Endodermal cell (in vitro differentiated cells): ENCODE results near the gene CLN5. TPM values are rescaled to one million over a fixed set of nuclear protein-coding genes. Genes with fewer than 3 reads are reported as not detected.

Source experiments
- DNase-seq: peaks from one replicate; pipeline ENCODE4 v3.0.0-alpha.2; 2017
- H3K27ac ChIP-seq: 2 replicates; pipeline ENCODE4 v1.5.1; 2013; ENCODE audit warnings: mild to moderate bottlenecking, low read depth, low read length, moderate library complexity
- H3K27me3 ChIP-seq: 2 replicates; pipeline ENCODE4 v1.6.1; 2013; ENCODE audit warnings: mild to moderate bottlenecking, low read length, moderate library complexity; ENCODE audit not compliant: insufficient read depth, control insufficient read depth, poor library complexity, severe bottlenecking
- H3K36me3 ChIP-seq: 2 replicates; pipeline ENCODE4 v1.7.0; 2013; ENCODE audit warnings: mild to moderate bottlenecking, low read length, moderate library complexity; ENCODE audit not compliant: control insufficient read depth, insufficient read depth
- H3K4me1 ChIP-seq: one replicate; pipeline ENCODE4 v1.7.0; 2013; ENCODE audit warnings: low read length; ENCODE audit not compliant: control insufficient read depth, insufficient read depth
- H3K4me3 ChIP-seq: 2 replicates; pipeline ENCODE4 v1.5.1; 2013; ENCODE audit warnings: mild to moderate bottlenecking, low read length, moderate library complexity
- H3K9ac ChIP-seq: 2 replicates; pipeline ENCODE4 v1.6.1; 2013; ENCODE audit warnings: mild to moderate bottlenecking, low read length, moderate library complexity; ENCODE audit not compliant: poor library complexity, severe bottlenecking; ENCODE audit errors: extremely low read depth
- H3K9me3 ChIP-seq: 2 replicates; pipeline ENCODE4 v1.6.1; 2013; ENCODE audit warnings: mild to moderate bottlenecking, low read length, moderate library complexity; ENCODE audit not compliant: control insufficient read depth
- H3K27ac Mint-ChIP-seq: 2 replicates; pipeline ENCODE4 v1.8.0; 2020; ENCODE audit warnings: mixed read lengths
- H3K27me3 Mint-ChIP-seq: 2 replicates; pipeline ENCODE4 v1.8.0; 2021; ENCODE audit warnings: mild to moderate bottlenecking, mixed read lengths; ENCODE audit not compliant: insufficient read depth
- H3K36me3 Mint-ChIP-seq: 2 replicates; pipeline ENCODE4 v1.8.0; 2020; ENCODE audit warnings: low read depth, mixed read lengths
- H3K4me1 Mint-ChIP-seq: 2 replicates; pipeline ENCODE4 v1.8.0; 2020; ENCODE audit warnings: mixed read lengths
- H3K4me3 Mint-ChIP-seq: 2 replicates; pipeline ENCODE4 v1.8.0; 2020; ENCODE audit warnings: mild to moderate bottlenecking, moderate library complexity, mixed read lengths
- H3K9me3 Mint-ChIP-seq: 2 replicates; pipeline ENCODE4 v1.8.0; 2020; ENCODE audit warnings: mild to moderate bottlenecking, mixed read lengths
- WGBS, 2 experiments: methylation state at CpG; one replicate each; pipeline versions ENCODE4 v1.1.5 to v1.1.7; 2013; ENCODE audit warnings: missing lambda C conversion rate in 2 of 2, mixed read lengths in 1 of 2; ENCODE audit not compliant: insufficient coverage in 1 of 2, insufficient read length in 1 of 2; 5-methylcytosine and 5-hydroxymethylcytosine counted together
- total RNA-seq, 2 donors: library from RNA; stranded (reverse); fragmentation: NEBNext Ultra II Directional in 1 of 2; extraction: Animal tissue kit (Norgen Biotek cat#: 25700) in 1 of 2; gene quantifications; 2 replicates in 1 of 2; 3 replicates in 1 of 2; pipeline ENCODE4 v1.2.1, GENCODE V29; 2021
- TF ChIP-seq, protein P1 (sequence below): fragments of 200-600 bp; sonication (generic); conservative IDR thresholded peaks from 2 replicates; pipeline ENCODE4 v1.5.0; 2021; ENCODE audit warnings: antibody characterized with exemption, mild to moderate bottlenecking

CLN5 gene
- total RNA-seq, 2 donors from 2014 or later, result 13.6 to 13.9 TPM

DNA sequence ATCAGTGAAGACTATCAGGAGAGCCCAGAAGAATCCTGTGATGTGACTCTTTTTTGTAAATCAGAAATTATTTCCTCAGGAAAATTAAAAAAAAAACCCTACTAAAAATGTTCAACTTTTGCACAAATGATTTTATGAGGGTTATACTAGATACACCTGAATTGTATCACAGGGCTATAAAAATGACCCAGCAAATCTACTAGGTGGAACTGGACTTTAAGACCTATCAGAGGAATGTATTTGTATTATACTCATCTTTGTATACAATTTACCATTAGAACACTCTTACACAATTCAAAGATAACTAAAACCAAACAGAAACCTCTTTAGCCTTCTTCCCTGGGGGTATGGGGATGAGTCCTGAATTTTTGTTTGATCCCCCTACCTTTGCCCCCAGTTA is 27.9 kb downstream of the CLN5 start:
- no peak overlapping the region for H3K4me3 Mint-ChIP-seq
- no peaks in the 10 kb centered on the region for H3K9me3 Mint-ChIP-seq
- no peak overlapping the region for H3K4me3 ChIP-seq
- H3K36me3 ChIP-seq, result peaks cover 65% of the 10 kb centered on the region
- no peak overlapping the region for H3K27ac Mint-ChIP-seq
- no peak overlapping the region for H3K27ac ChIP-seq
- H3K36me3 Mint-ChIP-seq, result peaks cover 15% of the 10 kb centered on the region
- H3K9ac ChIP-seq, result no peak overlapping the region
- H3K27me3 Mint-ChIP-seq, result no peaks in the 10 kb centered on the region
- no peak for DNase-seq
- no peaks in the 10 kb centered on the region for H3K4me1 ChIP-seq
- no peaks in the 10 kb centered on the region for H3K9me3 ChIP-seq
- H3K4me1 Mint-ChIP-seq, result peaks cover 3% of the 10 kb centered on the region
- TF ChIP-seq, protein P1, sequence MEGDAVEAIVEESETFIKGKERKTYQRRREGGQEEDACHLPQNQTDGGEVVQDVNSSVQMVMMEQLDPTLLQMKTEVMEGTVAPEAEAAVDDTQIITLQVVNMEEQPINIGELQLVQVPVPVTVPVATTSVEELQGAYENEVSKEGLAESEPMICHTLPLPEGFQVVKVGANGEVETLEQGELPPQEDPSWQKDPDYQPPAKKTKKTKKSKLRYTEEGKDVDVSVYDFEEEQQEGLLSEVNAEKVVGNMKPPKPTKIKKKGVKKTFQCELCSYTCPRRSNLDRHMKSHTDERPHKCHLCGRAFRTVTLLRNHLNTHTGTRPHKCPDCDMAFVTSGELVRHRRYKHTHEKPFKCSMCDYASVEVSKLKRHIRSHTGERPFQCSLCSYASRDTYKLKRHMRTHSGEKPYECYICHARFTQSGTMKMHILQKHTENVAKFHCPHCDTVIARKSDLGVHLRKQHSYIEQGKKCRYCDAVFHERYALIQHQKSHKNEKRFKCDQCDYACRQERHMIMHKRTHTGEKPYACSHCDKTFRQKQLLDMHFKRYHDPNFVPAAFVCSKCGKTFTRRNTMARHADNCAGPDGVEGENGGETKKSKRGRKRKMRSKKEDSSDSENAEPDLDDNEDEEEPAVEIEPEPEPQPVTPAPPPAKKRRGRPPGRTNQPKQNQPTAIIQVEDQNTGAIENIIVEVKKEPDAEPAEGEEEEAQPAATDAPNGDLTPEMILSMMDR, result no peak
- no peaks in the 10 kb centered on the region for H3K27me3 ChIP-seq

DNA sequence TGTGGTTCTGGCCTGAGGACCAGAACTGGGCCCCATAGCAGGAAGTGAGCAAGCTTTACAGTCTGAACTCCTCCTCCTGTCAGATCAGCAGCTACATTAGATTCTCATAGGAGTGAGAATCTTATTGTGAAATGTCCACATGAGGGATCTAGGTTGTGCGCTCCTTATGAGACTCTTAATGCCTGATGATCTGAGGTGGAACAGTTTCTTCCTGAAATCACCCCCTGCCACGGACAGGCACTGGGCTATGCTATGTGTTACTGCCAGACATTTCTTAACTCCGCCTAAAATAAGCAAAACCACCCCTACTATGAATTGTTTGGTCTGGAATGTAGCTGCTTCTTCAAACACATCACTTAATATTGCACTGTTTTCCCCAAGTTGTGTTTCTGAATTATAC is 30.5 kb downstream of the CLN5 start:
- TF ChIP-seq, protein P1, result no peak
- Mint-ChIP-seq H3K4me1 (peaks cover 13% of the 10 kb centered on the region), H3K4me3 (no peak overlapping the region), H3K27ac (no peak overlapping the region), H3K27me3 (peaks cover 1% of the 10 kb centered on the region), H3K36me3 (peaks cover 5% of the 10 kb centered on the region), H3K9me3 (no peaks in the 10 kb centered on the region)
- no peaks in the 10 kb centered on the region for H3K4me1 ChIP-seq
- no peak for DNase-seq
- peaks cover 40% of the 10 kb centered on the region for H3K36me3 ChIP-seq
- no peaks in the 10 kb centered on the region for H3K27me3 ChIP-seq
- WGBS, 2 experiments, result 90 to 94% methylated on average over 2 to 3 of the region's 3 CpGs
- no peaks in the 10 kb centered on the region for H3K9me3 ChIP-seq
- no peak overlapping the region for H3K4me3 ChIP-seq
- no peak overlapping the region for H3K9ac ChIP-seq
- H3K27ac ChIP-seq, result no peak overlapping the region

DNA sequence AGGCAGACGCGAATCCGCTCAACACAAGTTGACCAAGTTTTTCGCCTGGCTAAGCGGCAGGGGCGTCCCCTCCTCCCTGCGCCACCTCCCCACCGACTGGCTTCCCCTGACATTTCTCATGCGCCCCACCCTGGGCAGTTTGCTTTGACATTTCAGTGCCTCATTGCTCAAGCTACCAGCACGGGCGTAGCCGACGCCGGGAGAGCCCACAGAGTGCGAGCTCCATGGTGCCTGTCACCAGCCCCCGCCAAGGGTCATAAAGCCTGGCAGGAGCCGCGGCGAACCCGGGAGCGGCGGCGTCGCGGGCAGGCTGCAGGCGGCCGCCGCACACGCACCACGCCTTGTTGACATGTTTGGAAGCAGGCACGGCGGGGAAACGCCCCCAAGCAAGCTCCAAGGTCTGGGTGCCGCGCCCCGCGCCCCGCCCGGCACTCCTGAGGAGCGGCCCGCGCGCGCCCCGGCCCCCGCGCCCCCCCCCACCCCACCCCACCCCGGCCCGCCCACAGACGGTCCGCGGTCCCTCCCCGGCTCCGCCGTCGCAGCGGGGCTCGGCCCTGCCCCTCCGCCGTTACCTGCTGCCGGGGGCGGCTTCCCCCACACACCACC is 34.5 kb downstream of the CLN5 start:
- Histone ChIP-seq H3K27me3 (peaks cover 3% of the 10 kb centered on the region), H3K4me3 (peak overlapping the region; percentile 89), H3K27ac (peak overlapping the region; percentile 90), H3K4me1 (no peaks in the 10 kb centered on the region), H3K9me3 (no peaks in the 10 kb centered on the region), H3K36me3 (peaks cover 6% of the 10 kb centered on the region), H3K9ac (peak overlapping the region; percentile 65)
- DNase-seq, result peak; percentile 85
- H3K36me3 Mint-ChIP-seq, result no peaks in the 10 kb centered on the region
- peak overlapping the region; percentile 88 for H3K27ac Mint-ChIP-seq
- peaks cover 8% of the 10 kb centered on the region for H3K27me3 Mint-ChIP-seq
- 0% methylated on average over 13 to 37 of the region's 62 CpGs for WGBS, 2 experiments
- TF ChIP-seq, protein P1, result no peak
- peaks cover 14% of the 10 kb centered on the region for H3K4me1 Mint-ChIP-seq
- peak overlapping the region; percentile 79 for H3K4me3 Mint-ChIP-seq
- no peaks in the 10 kb centered on the region for H3K9me3 Mint-ChIP-seq
